GM21423 (cell line): Measurements from ENCODE around the gene ZNF445.
A peak's percentile ranks its signal among the peaks of the same experiment; 100 is the strongest.
"Not testable (repeated sequence)": the region's sequence is repeated elsewhere in the genome, so short reads cannot be mapped to it uniquely, and the experiment has no call there.

ENCODE experiments used
- ATAC-seq: cut with Tn5 transposase; IDR thresholded peaks from one replicate; pipeline ENCODE4 v1.9.1; 2021; ENCODE audit warnings: mild to moderate bottlenecking, moderate library complexity; ENCODE audit not compliant: unreplicated experiment

ZNF445 gene

GRCh38 chr3:44477312-44478030 lies at the start of gene ZNF445:
Gene ZNF445 (minus strand): TSS chr3:44477670. CDS start chr3:44455549, 22,121 bp downstream.
- ATAC-seq, result peak; percentile 79

- no peak for ATAC-seq
Measured at GRCh38 chr3:44525060-44525459, 47.6 kb upstream of the ZNF445 start.

- no peak for ATAC-seq
Measured at GRCh38 chr3:44522494-44522933, 45.0 kb upstream of the ZNF445 start.

- ATAC-seq, result no peak
Measured at GRCh38 chr3:44521721-44522120, 44.3 kb upstream of the ZNF445 start.

- ATAC-seq, result no peak
Measured at GRCh38 chr3:44518782-44519156, 41.3 kb upstream of the ZNF445 start.

GRCh38 chr3:44516230-44516629 lies 38.8 kb upstream of the ZNF445 start:
- no peak for ATAC-seq

- no peak for ATAC-seq
Measured at GRCh38 chr3:44513513-44513912, 36.0 kb upstream of the ZNF445 start.

GRCh38 chr3:44511238-44511566 lies 33.7 kb upstream of the ZNF445 start:
- ATAC-seq, result no peak

GRCh38 chr3:44510000-44510368 lies 32.5 kb upstream of the ZNF445 start:
- ATAC-seq, result peak; percentile 48

- ATAC-seq, result no peak
Measured at GRCh38 chr3:44509393-44509921, 32.0 kb upstream of the ZNF445 start.

GRCh38 chr3:44506961-44507360 lies 29.5 kb upstream of the ZNF445 start:
- no peak for ATAC-seq

GRCh38 chr3:44506556-44506955 lies 29.1 kb upstream of the ZNF445 start:
- ATAC-seq, result no peak

GRCh38 chr3:44504566-44504965 lies 27.1 kb upstream of the ZNF445 start:
- ATAC-seq, result no peak

GRCh38 chr3:44503178-44503577 lies 25.7 kb upstream of the ZNF445 start:
- not testable (repeated sequence) for ATAC-seq

- no peak for ATAC-seq
Measured at GRCh38 chr3:44501971-44502370, 24.5 kb upstream of the ZNF445 start.

- not testable (repeated sequence) for ATAC-seq
Measured at GRCh38 chr3:44499899-44500168, 22.4 kb upstream of the ZNF445 start.

- no peak for ATAC-seq
Measured at GRCh38 chr3:44499149-44499898, 21.9 kb upstream of the ZNF445 start.

GRCh38 chr3:44495636-44496415 lies 18.4 kb upstream of the ZNF445 start:
- ATAC-seq, result no peak

- no peak for ATAC-seq
Measured at GRCh38 chr3:44492496-44492895, 15.0 kb upstream of the ZNF445 start.

GRCh38 chr3:44482721-44483120 lies 5.3 kb upstream of the ZNF445 start:
- ATAC-seq, result no peak

- ATAC-seq, result no peak
Measured at GRCh38 chr3:44478606-44479094, 1.2 kb upstream of the ZNF445 start.

GRCh38 chr3:44478055-44478468 lies 592 bp upstream of the ZNF445 start:
- no peak for ATAC-seq
